ENCODE results near the gene PAXX. TPM values are rescaled to one million over a fixed set of nuclear protein-coding genes. Genes with fewer than 3 reads are reported as not detected.
A peak's percentile ranks its signal among the peaks of the same experiment; 100 is the strongest.

Gene PAXX
- total RNA-seq, 1 experiment from 2014 or later: 45.7 TPM

DNA sequence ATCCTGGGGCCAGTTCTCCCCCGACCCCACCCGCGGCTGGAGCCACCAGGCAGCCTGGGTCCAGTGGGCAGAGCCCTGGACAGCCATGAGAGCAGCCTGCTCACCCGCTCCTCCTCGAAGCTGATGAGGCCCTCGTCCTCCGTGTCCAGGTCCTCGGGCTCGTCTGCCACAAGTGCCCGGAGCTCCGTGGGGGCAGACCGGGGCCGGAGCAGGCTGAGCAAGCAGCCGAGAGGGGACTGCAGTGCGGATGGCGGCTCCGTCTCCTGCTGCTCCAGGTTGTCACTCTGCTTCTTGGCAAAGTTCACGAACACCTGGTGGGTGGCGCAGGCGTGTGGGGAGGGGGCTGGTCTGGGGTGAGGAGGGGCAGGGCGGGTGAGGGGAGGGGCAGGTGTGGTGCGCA lies 16.1 kb downstream of the PAXX start:
- DNase-seq: no peak
- no peak overlapping the region for H3K4me3 ChIP-seq (ENCODE audit: insufficient read depth, low read depth, low read length)
- H3K27me3 ChIP-seq (ENCODE audit: control insufficient read depth, insufficient read depth, low read length): no peaks in the 10 kb centered on the region; the same call in 1 of the 2 replicates
- H3K36me3 ChIP-seq (replicated peaks; ENCODE audit: control insufficient read depth, insufficient read depth, low read length): no peaks in the 10 kb centered on the region

DNA sequence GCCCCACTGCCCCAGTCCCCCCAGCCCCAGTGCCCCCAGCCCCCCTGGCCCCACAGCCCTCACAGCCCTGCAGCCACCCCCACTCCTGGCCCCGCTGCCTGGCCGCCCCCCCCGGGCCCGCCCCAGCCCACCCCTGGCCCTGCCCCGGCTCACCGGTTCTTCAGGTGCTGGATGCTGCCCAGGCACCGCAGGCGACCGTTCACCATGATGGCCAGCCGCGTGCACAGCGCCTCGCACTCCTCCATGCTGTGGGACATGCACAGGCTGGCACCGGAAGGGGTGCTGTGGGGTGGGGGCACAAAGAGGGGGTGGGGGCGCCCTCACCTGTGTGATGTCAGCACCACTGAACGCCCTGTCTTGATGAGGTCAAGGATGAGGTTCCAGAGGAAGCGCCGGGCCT lies 17.0 kb downstream of the PAXX start:
- H3K27me3 ChIP-seq (ENCODE audit: control insufficient read depth, insufficient read depth, low read length): no peaks in the 10 kb centered on the region; the same call in 1 of the 2 replicates
- H3K4me3 ChIP-seq (ENCODE audit: insufficient read depth, low read depth, low read length): no peak overlapping the region
- DNase-seq: no peak
- no peaks in the 10 kb centered on the region for H3K36me3 ChIP-seq (replicated peaks; ENCODE audit: control insufficient read depth, insufficient read depth, low read length)

DNA sequence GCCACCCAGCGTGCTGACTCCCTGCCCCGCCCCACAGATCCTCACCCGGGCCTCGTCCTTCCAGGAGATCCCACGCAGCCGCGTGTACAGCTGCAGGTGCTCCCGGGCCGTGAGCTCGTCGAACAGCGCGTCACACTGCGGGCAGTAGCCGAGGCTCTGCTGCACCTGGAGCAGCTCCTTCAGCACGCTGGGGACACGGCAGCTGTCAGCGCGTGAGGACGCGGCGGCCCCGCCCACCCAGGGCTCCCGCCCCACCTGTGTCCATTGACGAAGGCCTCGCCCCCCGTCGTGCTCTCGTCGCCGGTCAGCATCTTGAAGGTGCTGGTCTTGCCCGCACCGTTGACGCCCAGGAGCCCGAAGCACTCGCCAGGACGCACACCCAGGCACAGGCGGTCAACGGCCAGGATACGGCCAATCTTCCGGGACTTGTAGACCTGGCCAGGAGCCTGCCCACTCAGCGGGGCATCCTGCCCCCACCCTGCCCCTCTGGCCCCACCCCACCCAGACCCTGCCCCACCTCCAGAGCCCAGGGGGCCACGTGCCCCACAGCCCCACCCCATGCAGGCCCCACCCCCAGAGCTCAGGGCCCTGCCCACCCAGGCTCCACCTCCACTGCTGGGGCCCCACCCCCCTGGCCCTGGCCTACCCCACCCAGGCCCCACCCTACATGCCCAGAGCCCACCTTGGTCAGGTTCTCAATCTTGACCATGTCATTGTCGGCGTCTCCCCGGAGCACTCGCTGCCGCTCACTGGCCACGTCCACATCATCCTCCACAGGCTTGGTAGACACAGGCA lies 17.9 kb downstream of the PAXX start:
- no peak for DNase-seq
- Histone ChIP-seq H3K27me3 (ENCODE audit: control insufficient read depth, insufficient read depth, low read length) (no peaks in the 10 kb centered on the region; the same call in 1 of the 2 replicates), H3K4me3 (ENCODE audit: insufficient read depth, low read depth, low read length) (no peak overlapping the region), H3K36me3 (replicated peaks; ENCODE audit: control insufficient read depth, insufficient read depth, low read length) (no peaks in the 10 kb centered on the region)

DNA sequence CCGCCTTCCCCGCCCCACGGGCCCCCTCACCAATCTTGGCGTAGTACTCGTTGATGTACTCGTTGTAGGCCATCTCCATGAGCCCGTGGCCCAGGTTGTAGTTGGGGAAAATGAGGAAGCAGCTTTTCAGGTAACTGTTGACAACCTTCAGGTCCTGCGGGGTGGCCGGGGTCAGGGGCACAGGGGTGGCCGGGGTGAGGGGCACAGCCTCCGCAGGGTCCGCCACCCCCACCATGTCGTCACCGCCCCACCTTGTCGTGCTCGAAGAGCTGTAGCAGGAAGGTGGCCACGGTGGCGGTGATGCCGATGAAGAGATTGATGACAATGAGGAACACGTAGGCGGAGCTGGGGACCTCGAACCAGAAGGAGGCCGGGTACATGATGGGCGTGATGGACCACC lies 18.9 kb downstream of the PAXX start:
- Histone ChIP-seq H3K36me3 (replicated peaks; ENCODE audit: control insufficient read depth, insufficient read depth, low read length) (no peaks in the 10 kb centered on the region), H3K4me3 (ENCODE audit: insufficient read depth, low read depth, low read length) (no peak overlapping the region), H3K27me3 (ENCODE audit: control insufficient read depth, insufficient read depth, low read length) (no peaks in the 10 kb centered on the region; the same call in 1 of the 2 replicates)
- no peak for DNase-seq

DNA sequence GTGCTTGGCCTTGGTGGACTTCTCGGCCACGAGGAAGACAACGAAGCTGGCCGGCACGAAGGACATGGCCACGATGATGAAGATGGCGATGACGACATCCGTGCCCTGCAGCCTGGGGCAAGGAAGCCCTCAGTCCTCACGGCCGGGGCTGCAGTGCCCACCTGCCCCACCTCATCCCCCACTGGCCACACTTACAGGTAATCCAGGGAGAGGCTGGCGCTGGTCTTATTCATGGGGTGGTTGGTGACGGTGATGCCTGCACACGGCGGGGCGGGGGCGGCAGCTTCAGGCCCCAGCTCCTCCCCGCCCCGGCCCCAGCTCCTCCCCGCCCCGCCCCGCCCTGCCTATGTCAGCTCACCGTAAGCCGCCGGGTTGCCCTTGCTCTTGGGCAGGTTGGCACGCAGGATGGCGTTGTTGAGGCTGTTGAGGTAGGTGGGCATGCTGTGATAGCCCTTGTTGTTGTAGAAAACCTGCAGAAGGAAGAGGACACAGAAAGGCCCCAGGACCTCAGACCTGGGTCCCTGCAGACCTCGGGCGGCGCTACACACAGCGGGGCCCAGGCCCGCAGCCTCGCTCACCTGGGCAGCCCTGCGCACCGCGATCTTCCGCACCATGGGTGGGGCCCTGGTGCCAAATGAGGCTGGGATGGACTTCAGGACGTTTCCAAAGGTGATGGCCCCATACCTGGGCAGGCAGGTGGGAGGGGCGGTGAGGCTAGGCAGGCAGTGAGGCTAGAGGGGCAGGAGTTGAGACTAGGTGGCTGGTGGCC lies 19.9 kb downstream of the PAXX start:
- Histone ChIP-seq H3K27me3 (ENCODE audit: control insufficient read depth, insufficient read depth, low read length) (no peaks in the 10 kb centered on the region; the same call in 1 of the 2 replicates), H3K4me3 (ENCODE audit: insufficient read depth, low read depth, low read length) (no peak overlapping the region), H3K36me3 (replicated peaks; ENCODE audit: control insufficient read depth, insufficient read depth, low read length) (no peaks in the 10 kb centered on the region)
- DNase-seq: no peak

DNA sequence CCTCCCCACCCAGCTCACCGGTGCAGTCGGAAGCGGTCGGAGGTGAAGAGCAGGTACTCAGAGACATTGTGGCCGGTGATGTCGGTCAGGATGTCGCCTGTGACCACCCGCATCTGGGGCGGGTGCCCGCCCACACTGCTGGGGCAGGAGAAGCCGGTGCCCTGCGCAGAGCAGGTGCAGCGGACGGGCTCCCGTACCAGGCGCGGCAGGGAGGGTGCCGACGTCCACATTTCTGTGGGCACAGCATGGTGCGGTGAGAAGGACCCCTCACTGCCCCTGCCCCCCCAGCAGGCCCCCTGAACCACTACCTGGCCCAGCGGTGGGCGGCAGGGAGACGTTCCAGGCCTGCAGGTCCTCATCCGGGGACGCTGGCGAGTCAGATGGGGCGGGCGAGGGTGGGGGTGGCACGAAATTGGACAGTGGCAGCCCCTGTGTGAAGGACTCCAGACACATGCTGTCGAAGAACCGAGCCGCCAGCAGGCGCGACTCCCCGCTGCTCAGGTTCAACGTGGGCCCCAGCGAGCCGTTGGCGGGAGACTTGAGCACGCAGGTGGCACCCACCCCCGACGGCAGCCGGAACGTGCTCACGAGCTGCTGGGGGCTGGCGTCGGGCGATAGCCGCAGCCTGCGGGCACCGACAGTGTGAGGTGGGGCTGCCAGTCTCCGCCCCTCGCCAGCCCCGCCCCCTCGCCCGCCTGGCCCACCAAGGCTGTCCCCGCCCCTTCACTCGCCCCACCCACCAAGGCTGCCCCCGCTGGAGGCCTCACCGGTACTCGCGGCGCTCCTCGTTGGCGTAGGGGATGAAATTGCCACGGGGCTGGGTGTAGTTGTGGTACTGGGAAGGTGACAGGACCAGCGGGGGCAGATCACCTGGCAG lies 20.7 kb downstream of the PAXX start:
- peak; percentile 99 for DNase-seq
- Histone ChIP-seq H3K36me3 (replicated peaks; ENCODE audit: control insufficient read depth, insufficient read depth, low read length) (no peaks in the 10 kb centered on the region), H3K27me3 (ENCODE audit: control insufficient read depth, insufficient read depth, low read length) (no peaks in the 10 kb centered on the region; the same call in 1 of the 2 replicates), H3K4me3 (ENCODE audit: insufficient read depth, low read depth, low read length) (no peak overlapping the region)

DNA sequence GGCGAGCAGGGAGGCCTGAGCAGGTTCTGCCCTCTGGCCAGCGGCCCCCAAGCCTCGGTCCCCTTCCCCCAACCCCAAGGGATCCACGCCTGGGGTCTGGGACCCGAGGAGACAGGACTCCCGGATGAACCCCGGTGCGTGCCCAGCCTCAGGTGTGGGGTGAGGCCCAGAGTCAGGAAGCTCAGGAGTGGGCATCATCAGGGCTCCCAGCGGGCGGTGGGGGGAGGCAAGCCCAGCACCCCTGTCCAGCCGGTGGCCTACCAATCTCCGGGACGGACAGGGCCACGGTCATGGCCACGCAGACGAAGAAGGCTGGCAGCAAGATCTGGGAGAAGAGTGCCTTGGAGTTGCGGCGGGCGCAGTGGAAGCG lies 21.3 kb downstream of the PAXX start:
- H3K27me3 ChIP-seq (ENCODE audit: control insufficient read depth, insufficient read depth, low read length): no peaks in the 10 kb centered on the region; the same call in 1 of the 2 replicates
- no peak overlapping the region for H3K4me3 ChIP-seq (ENCODE audit: insufficient read depth, low read depth, low read length)
- no peaks in the 10 kb centered on the region for H3K36me3 ChIP-seq (replicated peaks; ENCODE audit: control insufficient read depth, insufficient read depth, low read length)
- no peak for DNase-seq

DNA sequence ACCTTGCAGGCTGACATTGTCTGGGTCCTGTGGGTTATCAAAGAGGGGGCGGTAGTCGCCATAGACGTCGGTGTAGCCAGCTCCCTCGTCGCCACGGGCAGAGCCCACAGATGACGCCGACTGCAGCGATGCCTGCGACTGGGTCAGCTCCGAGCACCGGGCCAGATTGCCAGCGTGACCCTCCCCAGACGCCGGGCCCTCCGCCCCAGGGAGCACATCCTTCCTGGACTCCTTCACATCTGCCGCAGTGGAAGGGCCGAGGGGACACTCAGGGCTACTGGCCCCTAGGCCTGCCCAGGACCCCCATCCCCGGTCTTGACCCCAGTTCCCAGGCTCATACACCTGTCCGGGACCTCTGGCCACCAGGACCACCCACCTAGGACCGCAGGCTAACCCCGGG lies 21.9 kb downstream of the PAXX start:
- Histone ChIP-seq H3K27me3 (ENCODE audit: control insufficient read depth, insufficient read depth, low read length) (no peaks in the 10 kb centered on the region; the same call in 1 of the 2 replicates), H3K36me3 (replicated peaks; ENCODE audit: control insufficient read depth, insufficient read depth, low read length) (no peaks in the 10 kb centered on the region), H3K4me3 (ENCODE audit: insufficient read depth, low read depth, low read length) (no peak overlapping the region)
- no peak for DNase-seq

DNA sequence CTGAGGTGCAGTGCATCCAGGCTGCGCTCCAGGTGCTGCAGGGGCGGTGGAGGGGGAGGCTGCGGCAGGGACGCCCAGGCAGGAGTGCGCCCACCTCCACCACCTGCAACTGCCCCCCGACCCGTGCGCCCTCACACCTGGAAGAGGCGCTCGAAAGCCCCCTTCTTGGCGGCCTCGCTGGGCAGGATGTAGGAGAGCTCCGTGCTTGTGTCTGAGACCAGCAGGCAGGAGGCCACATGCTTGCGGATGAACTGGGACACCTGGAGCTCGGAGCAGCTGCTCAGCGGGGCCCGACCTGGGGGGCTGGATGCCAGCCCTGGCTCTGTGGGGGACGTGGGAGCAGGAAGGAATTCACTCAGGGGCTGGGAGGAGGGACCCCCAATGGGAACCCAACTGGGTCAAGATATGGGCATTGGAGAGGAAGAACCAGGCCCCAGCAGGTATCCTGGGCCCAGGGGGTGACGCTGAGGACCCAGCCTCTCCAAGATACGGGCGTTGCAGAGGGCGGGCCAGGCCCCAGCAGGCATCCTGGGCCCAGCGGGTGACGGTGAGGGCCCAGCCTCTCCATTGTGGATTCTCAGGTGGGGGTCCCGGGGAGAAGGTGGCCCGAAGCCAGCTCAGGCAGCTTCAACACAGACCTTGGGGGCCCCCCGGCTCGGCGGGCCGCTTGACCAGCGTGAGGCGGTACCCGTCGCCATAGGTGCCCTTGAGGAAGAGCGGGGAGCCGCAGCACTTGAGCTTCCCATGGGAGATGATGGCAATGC lies 22.7 kb downstream of the PAXX start:
- Histone ChIP-seq H3K4me3 (ENCODE audit: insufficient read depth, low read depth, low read length) (no peak overlapping the region), H3K27me3 (ENCODE audit: control insufficient read depth, insufficient read depth, low read length) (no peaks in the 10 kb centered on the region; the same call in 1 of the 2 replicates), H3K36me3 (replicated peaks; ENCODE audit: control insufficient read depth, insufficient read depth, low read length) (no peaks in the 10 kb centered on the region)
- DNase-seq: no peak

DNA sequence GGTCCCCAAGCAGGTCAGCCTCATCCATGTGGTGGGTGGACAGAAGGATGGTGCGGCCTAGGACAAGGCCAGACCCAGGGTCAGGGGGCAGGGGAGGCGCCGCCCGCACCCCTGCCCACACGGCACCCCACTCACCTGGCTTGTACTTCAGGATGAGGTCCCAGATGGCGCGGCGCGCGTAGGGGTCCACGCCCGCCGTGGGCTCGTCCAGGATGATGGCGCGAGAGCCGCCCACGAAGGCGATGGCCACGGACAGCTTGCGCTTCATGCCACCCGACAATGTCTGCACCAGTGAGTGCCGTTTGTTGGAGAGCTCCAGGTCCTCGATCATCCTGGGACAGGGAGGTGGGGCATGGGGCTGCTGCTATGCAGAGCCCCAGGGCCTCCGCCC lies 23.3 kb downstream of the PAXX start:
- Histone ChIP-seq H3K36me3 (replicated peaks; ENCODE audit: control insufficient read depth, insufficient read depth, low read length) (no peaks in the 10 kb centered on the region), H3K27me3 (ENCODE audit: control insufficient read depth, insufficient read depth, low read length) (no peaks in the 10 kb centered on the region; the same call in 1 of the 2 replicates), H3K4me3 (ENCODE audit: insufficient read depth, low read depth, low read length) (no peak overlapping the region)
- DNase-seq: no peak

DNA sequence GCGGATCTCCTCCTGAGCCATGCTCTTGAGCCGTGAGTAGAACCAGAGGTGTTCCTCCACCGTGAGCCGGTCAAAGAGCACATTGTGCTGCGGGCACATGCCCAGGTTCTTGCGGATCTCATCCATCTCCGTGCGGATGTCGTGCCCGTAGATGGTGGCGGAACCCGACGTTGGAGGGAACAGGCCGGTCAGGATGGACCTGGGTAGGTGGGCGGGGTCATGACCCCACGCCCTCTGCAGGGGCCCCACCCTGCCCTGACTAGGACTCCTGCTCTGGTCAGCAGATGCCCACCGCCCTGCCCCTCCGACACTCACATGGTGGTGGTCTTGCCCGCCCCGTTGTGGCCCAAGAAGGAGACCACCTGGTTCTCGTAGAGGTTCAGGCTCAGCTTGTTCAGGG lies 23.8 kb downstream of the PAXX start:
- Histone ChIP-seq H3K27me3 (ENCODE audit: control insufficient read depth, insufficient read depth, low read length) (no peaks in the 10 kb centered on the region; the same call in 1 of the 2 replicates), H3K36me3 (replicated peaks; ENCODE audit: control insufficient read depth, insufficient read depth, low read length) (no peaks in the 10 kb centered on the region), H3K4me3 (ENCODE audit: insufficient read depth, low read depth, low read length) (no peak overlapping the region)
- DNase-seq: no peak

DNA sequence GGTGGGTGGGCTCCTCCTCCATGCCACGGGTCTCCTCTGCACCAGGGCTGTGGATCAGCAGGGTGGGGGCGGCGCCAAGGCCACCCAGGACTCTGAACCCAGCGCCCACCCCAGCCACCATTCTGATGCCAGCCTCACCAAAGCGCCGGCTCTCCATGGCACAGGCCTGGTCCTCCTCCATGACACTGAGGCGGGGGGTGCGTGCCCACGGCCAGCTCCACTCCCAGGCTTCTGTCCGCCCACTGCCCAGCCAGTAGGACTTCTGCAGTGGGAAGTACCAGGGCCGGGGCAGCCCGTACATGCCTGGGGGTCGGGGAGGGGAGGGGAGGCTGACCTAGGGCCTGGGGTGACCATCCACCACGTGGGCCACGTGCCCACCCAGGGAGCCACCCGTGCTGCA lies 24.2 kb downstream of the PAXX start:
- DNase-seq: no peak
- no peaks in the 10 kb centered on the region; the same call in 1 of the 2 replicates for H3K27me3 ChIP-seq (ENCODE audit: control insufficient read depth, insufficient read depth, low read length)
- H3K36me3 ChIP-seq (replicated peaks; ENCODE audit: control insufficient read depth, insufficient read depth, low read length): no peaks in the 10 kb centered on the region
- H3K4me3 ChIP-seq (ENCODE audit: insufficient read depth, low read depth, low read length): no peak overlapping the region

DNA sequence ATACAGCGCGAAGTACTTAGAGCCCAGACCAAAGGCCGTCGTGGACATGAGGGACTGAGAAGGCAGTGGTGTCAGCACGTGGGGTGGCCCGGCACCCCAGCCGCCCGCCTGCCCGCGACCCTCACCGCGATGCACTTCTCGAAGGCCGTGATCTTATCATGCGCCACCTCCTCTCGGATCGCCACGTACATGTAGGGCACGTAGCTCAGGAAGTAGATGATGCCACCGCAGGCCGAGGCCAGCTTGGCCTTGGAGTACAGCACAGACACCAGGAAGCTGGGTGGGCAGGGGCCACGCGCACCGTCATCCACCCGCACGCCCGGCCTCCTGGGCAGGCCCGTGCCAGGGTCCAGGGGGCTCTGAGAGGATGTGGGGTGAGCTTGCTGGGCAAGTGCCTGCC lies 24.8 kb downstream of the PAXX start:
- H3K27me3 ChIP-seq (ENCODE audit: control insufficient read depth, insufficient read depth, low read length): no peaks in the 10 kb centered on the region; the same call in 1 of the 2 replicates
- no peak for DNase-seq
- no peak overlapping the region for H3K4me3 ChIP-seq (ENCODE audit: insufficient read depth, low read depth, low read length)

More for the DNA sequence above, 24.8 kb downstream of the PAXX start:
- H3K36me3 ChIP-seq (replicated peaks; ENCODE audit: control insufficient read depth, insufficient read depth, low read length): no peaks in the 10 kb centered on the region

All from H7 (cell line).